Cardiac fibroblast (primary cell): Measurements from ENCODE around the gene CHD2.

Source experiments
- DNase-seq, 2 donors: peaks; one replicate each; pipeline versions ENCODE4 v3.0.0 to v3.0.0-alpha.2; 2010; ENCODE audit warnings: low read depth in 2 of 2
- H3K4me3 ChIP-seq, 2 donors: replicated peaks in 1 of 2; 1 replicate in 1 of 2; 2 replicates in 1 of 2; pipeline ENCODE4 v1.5.1; 2011; ENCODE audit warnings: low read depth in 2 of 2, low read length in 2 of 2, mild to moderate bottlenecking in 2 of 2, moderate library complexity in 1 of 2
- TF ChIP-seq, protein P1 (sequence below): IDR thresholded peaks from one replicate; pipeline ENCODE4 v1.5.1; 2011; ENCODE audit warnings: low read depth, mild to moderate bottlenecking, low read length, inconsistent platforms

Gene CHD2

DNA sequence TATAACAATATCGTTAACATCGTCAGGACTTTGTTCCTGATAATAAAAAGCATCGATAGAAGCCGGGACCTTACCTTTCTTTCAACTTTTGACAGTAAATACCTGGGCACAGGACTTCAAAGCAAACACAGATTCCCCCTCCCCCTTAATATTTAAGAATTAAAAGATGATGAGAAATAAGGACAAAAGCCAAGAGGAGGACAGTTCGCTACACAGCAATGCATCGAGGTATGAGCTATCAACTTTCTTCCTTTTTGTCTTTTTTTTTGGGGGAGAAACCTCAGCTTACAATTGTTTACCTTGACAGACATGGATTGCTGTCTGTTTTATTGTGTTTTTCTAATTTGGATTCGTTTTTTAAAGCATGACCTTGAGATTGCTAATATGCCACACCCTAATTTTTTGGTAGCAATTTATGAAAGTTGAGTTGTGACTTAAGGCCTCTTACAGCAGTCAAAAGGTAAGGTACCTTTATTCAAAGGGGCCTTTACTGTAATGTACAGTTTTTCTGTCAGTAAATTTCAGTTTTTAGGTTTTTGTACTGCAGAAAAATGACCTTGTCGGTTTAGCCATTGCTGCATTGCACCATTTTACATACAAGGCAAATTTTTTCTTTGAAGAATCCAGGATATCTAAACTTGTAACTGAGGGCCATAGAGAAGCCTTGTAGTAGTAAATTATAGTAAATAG lies 1.1 kb downstream of the CHD2 start:
- H3K4me3 ChIP-seq = peak overlapping the region; percentile 54 to 70
- TF ChIP-seq, protein P1, sequence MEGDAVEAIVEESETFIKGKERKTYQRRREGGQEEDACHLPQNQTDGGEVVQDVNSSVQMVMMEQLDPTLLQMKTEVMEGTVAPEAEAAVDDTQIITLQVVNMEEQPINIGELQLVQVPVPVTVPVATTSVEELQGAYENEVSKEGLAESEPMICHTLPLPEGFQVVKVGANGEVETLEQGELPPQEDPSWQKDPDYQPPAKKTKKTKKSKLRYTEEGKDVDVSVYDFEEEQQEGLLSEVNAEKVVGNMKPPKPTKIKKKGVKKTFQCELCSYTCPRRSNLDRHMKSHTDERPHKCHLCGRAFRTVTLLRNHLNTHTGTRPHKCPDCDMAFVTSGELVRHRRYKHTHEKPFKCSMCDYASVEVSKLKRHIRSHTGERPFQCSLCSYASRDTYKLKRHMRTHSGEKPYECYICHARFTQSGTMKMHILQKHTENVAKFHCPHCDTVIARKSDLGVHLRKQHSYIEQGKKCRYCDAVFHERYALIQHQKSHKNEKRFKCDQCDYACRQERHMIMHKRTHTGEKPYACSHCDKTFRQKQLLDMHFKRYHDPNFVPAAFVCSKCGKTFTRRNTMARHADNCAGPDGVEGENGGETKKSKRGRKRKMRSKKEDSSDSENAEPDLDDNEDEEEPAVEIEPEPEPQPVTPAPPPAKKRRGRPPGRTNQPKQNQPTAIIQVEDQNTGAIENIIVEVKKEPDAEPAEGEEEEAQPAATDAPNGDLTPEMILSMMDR = no peak
- peak in 1 of 2 donors; percentile 43 for DNase-seq

DNA sequence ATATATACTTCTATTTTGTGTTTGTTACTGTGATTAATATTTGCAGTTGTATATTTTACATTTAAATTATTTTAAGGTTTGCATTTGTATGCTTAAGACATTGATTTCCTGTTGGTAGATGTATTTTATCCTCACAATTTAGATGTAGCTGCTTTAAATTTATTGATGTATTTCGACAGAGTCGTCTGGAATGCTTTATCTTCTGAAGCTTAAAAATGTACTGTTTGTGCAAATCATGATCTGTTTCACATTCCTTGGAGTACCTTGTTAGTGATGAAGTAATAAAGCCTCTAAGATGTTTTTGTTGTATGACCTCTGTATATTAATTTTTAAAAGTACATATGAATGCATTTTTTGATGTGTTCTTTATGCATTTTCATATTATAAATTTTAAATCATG lies 1.9 kb downstream of the CHD2 start:
- peak in 1 of 2 donors; percentile 49 for DNase-seq
- H3K4me3 ChIP-seq = peak overlapping the region; percentile 54 to 70
- TF ChIP-seq, protein P1 = no peak

DNA sequence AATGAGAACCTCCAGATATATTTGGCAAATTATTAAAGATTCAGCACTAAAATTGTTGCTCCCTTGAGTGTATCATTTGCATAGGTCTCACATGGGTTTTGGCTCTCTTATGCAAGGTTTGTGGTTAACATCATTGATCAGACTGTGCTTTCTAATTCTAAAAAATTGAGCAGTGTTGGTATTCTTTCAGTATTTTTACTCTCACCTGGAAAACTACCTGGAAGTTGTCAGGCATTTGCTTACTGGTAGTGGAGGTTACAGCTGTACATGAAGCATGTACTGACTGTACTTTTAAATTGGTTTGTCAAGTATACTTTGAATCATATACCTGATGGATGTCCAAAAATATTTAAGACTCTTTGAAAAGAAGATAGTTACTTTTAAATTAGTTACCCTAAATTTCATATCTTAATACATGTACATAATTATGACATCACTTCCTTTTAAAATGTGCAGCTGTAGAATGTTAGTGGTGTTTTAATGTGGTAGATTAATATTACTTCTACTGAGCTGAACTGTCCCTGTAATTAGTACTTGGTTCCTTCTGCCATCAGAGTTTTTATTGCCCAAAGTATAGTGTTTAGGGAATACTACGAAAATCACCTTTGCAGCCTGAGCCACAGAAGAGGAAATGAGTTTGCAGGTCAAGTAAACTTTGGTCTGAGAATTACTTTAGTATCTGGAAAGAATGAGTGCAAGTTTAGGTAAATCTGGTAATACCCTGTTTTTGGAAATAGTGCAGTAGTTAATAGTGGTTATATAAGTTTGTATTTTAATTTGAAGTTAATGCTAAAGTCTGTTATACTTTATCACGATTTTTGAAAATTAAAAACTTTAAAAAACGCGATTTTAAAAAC lies 2.8 kb downstream of the CHD2 start:
- DNase-seq = peak in 1 of 2 donors; percentile 40
- H3K4me3 ChIP-seq = peak overlapping the region; percentile 54 to 70
- TF ChIP-seq, protein P1 = no peak

DNA sequence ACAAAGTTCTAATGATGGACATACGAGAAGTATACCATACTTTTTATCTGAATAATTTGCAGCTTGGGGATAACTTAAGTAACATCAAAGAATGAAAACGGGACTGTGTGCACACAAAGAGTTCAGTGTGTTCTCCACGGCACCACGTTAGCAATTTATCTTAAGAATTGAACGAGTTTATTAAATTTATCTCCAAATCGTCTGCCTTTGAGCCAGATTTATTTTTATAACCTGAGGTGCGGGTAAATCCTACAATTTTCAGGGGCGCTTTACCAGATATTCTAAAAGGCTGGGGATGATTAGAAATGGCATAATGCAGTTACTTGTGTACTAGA lies 3.5 kb downstream of the CHD2 start:
- DNase-seq = no peak
- H3K4me3 ChIP-seq = peak overlapping the region; percentile 39 to 70
- TF ChIP-seq, protein P1 = no peak

DNA sequence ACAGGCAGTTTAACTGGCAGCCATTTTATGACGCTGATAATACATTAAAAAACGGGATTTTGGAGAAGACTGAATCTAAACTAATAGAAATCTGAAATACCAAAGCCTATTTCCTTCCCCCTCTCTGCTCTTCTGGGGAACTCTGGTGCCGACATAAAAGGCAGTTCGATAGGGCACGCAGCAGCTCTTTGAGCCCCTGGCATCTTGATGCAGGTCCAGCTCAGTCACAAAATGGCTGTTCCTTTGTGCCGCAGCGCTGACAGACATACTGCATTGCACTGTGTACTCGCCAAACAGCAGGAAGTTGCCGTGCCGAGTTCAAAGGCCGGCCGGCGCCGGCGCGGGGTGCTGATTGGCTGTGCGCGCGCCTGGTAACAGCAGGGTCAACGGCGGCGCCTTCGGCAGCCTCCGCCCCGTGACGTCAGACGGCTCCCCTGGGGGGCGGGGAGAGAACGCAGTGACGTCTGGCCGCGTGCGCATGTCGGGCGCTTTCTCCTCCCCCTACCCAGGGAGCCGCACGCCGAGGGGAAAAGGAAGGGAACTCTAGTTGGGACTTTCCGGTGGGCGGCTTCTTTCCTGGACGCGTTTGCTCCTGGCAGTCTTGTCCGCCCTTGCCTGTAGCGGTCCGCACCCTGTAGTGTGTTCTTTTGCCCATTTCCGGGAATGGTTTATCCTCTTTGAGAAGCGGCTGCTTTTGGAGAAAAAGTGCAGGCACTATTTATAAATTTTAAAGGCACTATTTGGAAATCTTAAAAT lies 4.0 kb downstream of the CHD2 start:
- peak; percentile 99 to 100 for DNase-seq
- H3K4me3 ChIP-seq = peak overlapping the region; percentile 41 to 70
- TF ChIP-seq, protein P1 = no peak

DNA sequence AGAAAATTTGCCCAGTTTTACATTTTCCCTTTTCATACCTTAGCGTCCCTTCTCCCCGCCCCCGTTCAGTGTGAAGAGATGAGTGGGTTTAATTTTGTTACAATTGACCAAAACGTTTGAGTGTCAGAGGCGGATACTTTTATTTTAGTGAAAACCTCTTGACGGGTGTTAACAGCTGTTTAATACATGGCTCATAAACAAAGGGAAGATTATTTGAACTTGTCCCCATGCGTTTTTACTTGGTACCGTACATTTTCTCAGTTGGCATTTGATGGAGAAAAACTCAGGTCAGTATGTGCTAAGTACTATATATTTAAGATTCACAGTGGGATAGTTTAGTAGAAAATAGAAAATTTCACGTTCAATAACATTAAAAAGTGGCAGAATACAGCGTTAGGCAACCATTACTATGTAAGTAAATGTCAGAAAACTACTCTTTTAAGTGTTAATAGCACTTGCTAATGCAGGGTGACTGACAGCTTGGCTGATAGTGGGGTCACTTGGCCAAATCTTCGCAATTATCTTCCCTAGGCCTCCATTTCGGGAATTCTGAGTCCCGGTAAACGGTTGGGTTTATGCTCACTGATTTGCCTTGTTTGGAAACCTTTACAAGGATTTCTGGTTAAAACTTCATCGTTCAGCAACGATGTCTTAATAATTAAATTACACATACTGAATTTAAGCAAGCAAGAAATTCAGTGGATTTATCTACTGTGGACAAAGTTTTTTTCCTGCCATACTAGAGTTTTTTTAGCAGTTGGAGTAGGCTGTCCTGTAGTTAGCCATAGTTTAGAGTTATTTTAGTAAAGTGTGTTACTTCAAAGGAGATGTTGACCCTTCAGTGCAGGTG lies 4.8 kb downstream of the CHD2 start:
- peak overlapping the region; percentile 41 to 54 for H3K4me3 ChIP-seq
- TF ChIP-seq, protein P1 = no peak
- DNase-seq = no peak
